GM19239 (cell line): ENCODE measurements around the gene CHRDL2.

Source experiments
- DNase-seq: peaks from one replicate; pipeline ENCODE4 v3.0.0; 2011; ENCODE audit warnings: low spot score; ENCODE audit not compliant: insufficient read length
- FAIRE-seq: peaks from 2 replicates; lab custom pipeline; 2011; peaks lifted over from hg19 to GRCh38; lab: Jason Lieb, UNC

Gene CHRDL2

DNA sequence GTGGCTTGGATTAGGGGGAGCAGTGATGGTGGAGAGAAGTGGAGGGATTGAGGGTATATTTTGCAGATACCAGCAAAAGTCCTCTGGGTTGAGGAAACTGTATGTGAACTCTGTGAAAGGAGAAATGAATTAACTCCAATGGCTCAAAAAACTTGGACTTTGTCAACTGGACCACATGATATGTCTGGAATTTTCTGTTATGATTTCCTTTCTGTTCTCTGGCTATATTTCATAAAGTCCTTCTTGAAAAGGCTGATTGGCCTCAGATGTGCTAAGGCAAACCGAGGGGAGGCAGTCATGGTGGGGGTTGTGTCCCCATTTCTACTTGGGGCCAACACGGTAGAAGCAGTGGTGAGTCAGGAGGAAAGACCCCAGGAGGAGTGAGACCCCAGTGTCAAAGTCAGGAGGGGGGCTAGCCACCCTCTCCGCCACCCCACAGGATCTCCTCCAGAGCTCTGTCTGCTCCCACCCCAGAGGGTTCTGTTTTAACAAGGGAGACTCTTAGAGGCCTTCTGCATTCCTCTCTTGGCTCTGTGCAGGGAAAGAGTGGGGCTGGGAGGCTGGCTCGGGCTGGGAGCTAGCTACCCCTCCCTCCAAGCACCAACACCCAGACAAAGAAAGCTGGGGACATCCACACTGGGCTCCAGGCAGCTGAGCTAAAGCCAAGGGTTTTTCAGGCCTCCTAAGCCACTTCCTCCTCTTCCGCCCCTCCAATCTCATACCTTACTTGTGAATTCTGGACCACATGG lies 13.8 kb downstream of the CHRDL2 start:
- DNase-seq (no peak), FAIRE-seq (no peak)

DNA sequence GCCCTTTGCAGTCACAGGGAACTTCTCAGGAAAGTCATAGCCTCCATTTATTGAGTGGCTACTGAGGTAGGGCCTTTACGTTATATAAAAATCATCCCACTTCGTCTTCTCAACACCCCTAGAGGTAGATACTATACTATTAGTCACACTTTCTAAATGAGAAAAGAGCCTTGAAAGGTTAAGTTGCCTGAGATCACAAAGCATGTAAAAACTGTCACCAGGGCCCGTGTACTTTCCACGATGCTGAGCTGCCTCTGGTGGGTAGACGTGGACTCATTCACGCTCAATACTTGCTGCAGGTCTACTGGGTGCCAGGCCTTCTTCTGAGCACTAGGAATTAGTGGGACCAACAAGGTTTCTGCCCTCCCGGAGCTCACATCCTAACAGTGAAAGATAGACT lies 16.3 kb downstream of the CHRDL2 start:
- FAIRE-seq (no peak), DNase-seq (no peak)

DNA sequence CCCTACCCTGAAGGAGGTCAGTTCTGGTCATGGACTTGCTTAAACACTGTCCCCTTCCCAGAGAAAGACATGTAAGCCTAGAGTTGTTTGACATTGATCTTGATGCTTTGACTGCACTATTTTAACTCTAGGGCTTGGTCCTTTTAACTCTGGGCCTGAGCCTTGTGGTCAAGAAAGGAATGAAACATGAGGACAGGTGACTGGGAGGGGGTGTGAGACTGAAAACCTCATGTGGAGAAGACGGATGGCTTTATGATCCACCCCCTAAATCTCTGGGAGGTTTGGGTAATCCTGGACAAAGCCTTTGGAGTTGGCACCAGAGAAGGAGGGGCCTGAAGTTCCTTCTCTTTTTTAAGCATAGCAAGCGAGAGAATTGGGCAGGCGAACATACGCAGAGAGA lies 17.5 kb downstream of the CHRDL2 start:
- DNase-seq: no peak
- no peak for FAIRE-seq

DNA sequence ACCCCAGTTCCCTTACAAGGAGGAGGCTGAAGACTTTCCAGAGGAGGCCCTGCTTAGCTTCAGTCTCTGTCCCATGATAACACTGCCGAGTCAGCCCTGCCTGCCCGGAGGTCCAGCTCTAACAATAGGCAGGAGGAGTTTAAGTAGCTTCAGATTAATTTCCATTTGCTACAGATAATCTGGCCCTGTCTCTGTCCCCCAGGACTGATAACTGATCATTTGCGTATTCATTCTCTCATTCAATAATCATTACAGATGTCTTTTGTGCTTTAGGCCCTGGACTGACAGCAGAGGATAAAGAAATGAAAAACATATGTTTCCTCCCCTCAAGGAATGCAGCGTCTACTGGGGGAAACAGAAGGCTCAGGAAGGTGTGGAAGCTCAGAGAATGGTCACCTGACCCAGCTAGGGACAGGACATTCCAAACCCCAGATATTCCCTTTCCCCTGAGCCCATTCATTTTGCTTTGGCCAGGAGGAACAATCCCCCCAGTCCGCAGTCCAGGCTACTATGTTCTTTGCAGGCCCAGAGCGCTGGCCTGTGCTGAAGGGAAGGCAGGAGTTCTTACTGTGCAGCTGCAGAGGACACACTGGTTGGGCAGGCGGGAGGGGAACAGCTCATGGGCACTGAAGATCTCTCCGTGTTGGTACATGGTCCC lies 20.8 kb downstream of the CHRDL2 start:
- DNase-seq (no peak), FAIRE-seq (no peak)

DNA sequence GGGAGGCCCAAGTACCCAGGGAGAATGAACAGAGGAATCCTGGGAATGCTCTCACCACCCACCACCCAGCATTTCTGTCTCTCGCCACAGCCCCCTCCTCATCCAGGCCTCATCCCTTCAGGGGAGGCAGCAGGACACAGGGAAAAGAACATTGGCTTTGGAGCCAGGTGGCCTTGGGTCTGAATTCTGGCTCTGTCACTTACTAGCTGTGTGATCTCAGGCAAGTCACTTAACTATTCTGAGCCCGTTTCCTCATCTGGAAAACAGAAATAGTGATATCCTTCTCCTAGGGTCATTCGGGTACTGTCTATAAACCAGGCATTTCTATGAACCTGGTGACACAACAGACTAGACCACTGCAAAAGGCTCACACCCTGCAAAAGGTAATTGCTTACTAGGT lies 22.1 kb downstream of the CHRDL2 start:
- DNase-seq (no peak), FAIRE-seq (no peak)

DNA sequence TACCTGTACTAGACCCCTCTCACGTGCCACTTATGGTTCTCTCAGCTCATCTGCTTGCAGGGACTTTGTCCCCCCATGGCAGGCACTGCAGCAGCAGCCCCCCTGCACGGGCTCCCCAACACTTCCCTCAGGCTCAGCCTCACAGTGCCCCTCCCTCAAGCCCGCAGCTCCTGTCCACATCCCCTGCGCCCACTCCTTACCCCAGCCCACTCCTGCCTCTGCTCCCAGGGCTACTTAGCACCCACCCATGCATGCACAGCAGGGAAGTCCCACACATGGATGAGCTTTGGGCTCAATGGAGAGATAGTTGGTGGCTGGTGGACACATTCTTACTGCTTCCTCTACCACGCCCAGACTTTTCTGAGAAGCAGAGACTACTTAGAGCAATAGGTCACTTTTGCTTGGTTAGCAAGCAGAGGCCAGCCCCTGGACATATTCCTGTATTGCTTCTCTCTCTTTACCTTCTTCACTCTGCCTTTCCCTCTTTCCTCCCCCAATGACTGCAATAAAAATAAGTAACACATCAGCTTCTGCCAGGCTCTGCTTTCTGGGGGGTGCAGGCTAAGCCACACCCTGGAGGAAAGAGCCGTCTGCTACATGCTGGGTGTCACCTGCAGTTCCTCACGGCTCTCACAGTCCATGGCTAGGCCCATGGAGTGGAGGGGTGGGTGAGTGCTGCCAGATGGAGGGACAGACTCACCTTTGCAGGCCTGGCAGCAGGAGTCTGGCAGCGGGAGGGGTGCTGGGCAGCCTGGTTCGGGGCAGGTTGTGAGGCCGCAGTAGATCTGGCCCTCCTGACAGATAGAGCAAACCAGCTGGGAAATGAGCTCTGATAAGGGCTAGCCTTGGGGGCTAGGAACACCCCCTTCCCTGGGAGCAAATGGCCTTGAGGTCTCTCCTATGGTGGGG lies 23.4 kb downstream of the CHRDL2 start:
- no peak for FAIRE-seq

DNA sequence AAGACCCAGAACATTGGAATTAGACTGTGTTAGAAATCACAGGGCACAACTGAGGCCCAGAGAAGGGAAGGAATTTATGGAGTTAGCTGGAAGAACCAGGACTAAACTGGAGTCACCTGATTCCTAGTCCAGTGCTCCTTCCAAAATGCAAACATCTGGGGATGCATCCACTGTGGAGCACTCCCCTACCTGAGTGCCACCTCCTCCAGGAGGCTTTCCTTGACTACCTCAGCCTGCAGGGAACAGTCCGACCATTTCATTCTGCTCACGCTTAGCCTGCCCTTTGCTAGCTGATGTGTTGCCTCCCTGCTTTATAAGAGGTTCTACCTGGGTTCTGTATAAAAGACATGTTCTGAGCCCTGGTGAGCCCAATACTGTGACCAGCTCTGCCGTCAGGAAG lies 24.0 kb downstream of the CHRDL2 start:
- DNase-seq (no peak), FAIRE-seq (no peak)

More for the DNA sequence above, 23.4 kb downstream of the CHRDL2 start:
- DNase-seq: no peak

DNA sequence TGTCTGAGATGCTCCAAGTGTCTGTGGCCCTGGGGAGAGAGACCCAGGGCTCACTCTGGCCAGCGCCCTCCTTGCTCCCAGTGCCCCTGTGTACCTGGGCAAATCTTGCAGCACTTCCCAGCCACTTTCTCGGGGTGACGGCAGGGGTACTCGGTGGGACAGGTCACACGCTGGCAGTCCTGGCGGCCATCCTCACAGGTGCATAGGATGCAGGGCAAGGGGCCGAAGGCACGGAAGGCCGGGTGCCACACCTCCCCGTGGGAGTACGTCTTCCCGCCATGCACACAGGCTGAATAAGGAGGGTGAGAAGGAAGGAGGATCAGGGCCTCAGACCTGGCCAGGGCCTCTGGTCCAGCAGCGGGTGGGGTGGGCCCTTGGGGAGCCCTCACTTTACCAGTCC lies 28.0 kb downstream of the CHRDL2 start:
- DNase-seq: no peak
- no peak for FAIRE-seq

DNA sequence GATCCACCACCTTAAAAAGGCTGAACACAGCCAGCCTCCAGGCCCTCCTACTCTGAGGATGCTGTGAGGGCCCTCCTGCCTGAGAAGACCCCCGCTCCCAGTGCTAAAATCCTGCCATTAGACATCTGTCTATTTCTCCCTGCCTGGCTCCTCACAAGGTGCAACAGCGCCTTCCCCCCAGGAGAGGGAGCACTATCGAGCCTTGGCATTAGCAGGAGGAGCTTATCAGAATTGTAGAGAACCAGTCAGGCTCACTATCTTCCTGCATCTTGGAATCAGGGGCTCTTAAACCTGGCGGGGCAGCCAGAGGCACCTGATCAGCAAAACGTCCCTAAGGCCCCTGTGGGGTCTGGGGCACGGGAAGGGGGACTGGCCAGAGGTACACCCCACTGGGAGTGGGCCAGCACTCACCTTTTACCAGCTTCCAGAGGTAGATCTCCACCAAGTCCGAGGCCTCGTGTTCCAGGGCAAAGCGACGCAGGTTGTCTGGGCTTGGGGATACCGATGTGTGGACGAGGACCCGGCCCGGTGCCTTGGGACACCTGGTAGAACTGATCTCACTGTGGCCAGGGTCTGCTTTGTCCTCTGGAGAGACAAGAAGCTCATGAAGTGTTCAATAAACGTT lies 28.7 kb downstream of the CHRDL2 start:
- peak; percentile 72 for DNase-seq
- peak; percentile 90 for FAIRE-seq

DNA sequence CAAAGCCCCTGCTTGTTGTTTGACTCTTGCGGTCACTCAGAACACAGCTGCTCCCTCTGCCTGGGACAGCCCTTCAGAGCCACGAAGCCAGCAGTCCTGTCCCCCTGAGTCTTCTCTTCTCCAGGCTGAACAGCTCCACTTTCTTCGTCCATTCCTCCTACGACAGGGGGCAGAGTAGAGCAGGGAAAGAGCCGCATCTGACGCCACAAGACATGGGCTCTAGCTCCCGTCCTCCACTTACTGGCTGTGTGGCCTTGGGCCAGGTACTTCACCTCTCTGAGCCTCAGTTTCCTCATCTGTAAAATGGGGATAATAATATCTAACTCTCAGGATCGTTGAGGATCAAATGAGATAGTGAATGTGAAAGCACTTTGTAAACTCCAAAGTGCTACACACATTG lies 29.9 kb downstream of the CHRDL2 start:
- FAIRE-seq: no peak
- no peak for DNase-seq

DNA sequence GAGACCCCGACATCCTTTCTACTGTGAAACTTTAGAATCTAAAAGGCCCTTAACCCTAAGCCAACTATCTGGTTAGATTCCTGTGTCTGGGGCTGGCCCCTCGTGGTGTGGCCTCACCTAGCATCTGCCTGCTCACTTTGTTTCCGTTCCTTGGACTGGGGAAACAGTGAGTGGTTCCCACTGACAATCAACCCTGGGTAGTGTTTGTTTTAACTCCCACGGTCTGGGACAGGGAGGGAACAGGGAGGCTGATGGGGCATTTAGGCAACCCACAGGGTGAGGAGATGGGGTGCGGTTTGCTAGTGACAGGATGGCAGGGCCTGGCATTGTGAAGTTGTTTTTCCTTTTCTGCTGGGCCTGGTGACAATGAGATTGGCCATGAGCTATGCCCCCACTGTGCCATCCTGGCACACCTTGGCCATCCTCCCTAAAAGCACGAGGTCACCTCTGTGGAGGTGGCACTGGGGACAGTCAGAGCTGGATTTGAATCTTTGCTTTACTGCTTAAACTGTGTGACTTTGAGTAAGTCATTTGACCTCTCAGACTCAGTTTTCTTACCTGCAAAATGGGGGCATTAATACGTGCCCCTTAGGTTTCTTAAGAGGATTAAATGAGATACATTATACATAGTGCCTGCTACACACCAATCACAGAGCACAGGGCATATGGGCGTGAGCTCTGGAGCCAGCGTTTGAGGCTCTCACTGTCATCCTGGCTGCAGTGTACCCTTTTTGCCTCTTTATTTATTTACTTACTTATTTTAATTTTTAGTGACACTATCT lies 31.4 kb downstream of the CHRDL2 start:
- DNase-seq (no peak), FAIRE-seq (no peak)

DNA sequence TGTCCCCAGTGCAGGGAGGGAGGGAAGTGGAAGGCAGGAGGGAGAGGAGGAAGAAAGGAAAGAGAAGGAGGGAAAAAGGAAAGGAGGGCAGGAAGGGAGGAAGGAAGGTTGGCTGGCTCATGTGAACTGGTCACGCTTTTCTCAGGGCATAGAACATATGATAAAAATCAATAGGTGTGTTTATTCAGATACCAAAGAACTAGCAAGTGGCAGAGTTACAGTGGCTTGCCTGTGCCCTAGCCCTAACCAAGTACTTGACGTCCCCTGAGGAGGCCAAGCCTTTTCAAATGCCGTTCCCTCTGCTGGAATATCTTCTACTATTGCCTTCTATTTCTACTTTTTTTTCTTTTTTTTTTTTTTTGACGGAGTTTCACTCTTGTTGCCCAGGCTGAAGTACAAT lies 33.5 kb downstream of the CHRDL2 start:
- no peak for FAIRE-seq
- DNase-seq: no peak

DNA sequence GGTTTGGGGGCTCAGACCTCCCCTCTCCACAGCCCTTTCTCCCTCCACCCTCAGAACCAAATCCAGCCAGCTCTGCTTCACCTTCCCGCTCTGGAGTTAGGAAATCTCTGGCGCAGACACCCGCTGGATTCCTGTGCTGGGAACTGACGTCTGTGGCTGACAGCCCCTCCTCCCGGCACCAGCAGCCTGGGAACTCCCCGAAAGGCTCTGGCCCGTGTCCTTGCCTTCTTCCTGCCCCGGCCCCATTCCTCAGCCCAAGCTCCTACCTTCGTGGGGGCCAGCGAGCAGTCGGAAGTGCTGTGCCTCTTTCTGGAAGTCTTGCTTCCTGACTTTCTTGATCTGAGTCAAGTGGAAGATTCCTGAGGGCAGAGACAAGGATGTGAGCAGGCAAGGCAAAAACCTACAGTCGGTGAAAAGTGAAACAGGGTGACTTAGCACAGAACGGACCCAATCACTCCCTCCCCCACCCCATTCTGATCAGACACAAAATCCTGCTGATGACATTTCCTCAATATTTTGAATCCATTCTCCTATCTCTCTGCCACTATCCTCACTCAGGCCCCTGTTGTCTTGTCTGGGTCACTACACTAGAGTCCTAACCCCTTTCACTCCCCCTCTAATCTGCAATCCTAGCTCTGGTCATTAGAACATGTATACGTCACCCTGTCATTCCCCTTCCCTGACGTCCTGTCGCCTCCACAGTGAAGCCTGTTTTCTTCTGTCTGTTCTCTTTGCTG lies 34.1 kb downstream of the CHRDL2 start:
- FAIRE-seq: no peak
- no peak for DNase-seq

DNA sequence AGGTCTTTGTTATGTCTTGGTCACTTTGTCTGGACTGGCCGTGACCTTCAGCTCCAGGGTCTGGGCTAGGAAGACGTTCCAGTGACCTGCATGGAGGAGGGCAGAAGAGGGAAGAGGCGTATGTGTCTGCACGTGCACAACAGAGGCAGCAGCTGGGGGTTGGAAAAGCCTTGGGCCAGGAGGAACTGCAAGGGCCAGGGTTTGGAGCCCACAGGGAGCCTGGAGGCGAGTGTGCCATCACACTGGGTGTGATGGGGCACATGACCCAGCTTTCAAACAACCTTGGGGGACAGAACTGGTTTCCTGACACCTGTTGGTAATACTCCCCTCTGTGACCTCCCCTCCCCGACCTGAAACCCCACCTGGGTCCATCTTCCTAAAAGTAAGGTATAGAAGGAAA lies 34.7 kb downstream of the CHRDL2 start:
- FAIRE-seq: no peak
- DNase-seq: no peak

DNA sequence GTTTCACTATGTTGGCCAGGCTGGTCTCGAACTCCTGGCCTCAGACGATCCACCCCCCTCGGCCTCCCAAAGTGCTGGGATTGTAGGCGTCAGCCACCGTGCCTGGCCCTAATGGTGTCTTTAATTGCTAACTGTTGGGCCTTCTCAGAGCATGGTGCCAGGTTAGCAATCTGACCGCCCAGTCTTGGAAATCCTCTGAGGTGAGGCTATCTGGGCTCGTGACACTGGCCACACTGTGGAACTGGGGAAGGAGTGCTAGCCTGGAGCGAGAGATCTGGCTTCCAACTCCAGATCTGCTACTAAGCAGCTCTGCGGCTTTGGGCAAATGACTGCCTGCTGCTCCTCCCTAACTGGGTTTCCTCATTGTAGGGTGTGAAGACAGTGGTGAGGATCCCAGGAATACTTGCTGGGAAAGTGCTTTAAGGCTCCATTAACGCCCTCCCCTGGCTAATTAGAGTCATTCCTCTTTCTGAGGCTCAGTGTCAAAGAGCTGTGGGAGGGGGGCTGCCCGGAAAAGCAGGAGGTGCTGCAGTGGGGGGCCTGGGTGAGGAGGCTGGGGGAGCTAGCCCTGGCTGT lies 35.4 kb downstream of the CHRDL2 start:
- DNase-seq (no peak), FAIRE-seq (no peak)

DNA sequence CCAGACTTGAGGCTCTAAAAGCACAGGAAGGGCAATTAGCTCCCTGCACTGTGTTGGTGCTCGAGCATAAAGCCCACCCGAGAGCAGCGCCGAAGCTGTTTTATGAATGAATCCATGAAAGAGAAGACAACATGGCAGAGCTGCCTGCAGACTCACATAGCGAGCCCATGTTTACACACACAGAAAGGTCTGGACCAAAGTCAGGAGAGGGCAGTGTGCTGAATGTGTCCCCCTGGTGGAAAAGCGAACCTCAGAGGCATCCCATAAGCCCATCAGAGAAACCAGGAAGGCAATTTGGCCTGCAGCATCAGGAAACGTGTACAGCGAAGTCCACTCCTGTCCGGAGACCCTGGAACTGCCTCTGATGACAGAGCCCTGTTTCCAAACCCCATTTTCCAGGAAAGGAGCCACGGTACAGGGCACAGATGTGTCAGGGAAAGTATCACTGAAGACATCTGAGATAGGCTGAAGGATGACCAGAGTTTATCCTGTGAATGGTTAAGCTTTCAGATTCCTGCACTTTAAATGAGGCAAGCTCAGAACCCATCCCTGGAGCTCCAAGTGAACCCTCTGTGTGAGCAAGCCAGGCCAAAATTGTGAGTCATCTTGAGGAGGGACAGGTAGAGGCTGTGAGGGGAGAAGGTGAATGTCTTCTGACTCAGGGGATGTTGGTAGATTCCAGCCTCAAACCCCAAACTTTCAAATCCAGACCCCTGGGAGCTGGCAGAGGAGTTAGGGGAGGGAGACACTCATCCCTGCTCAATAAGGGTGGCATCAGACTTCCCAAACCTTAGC lies 36.9 kb downstream of the CHRDL2 start:
- DNase-seq: no peak
- FAIRE-seq: no peak

DNA sequence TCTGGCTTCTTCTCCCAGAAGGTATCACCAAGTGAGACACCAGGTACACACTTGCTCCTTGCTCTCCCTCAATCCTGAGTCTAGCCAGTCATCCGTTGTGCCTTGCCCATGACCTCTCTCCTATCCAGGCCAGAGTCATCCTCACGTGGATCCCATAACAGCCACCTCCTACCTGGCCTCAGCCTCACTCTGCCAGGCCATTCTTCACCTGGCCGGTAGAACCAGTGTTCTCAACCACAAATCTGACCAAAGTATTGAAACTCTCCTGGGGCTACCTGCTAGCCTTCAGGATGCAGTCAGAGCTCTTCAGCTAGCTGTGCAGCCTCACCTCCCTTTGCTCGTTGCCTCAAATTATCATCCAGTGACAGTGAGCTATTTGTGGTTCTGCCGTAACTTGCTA lies 37.7 kb downstream of the CHRDL2 start:
- DNase-seq: no peak
- no peak for FAIRE-seq

DNA sequence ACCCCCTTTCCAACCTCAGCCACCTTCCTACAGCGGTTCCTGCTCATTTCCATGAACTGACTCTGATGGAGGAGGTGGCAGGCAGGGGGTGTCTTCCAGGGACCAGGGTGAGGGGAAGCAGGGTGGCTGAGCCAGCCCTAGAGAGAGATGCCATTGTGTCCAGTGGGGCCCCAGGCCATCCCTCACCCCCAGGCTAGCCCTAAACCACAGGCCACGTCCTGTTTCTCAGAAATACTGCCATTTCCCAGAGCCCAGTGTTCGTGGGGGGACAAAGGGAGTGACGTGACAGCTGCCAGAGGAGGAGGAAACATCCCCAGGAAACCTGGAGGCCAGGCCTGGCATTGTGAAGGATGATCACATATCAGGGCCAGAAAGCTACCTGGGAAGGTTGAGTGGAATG lies 39.5 kb downstream of the CHRDL2 start:
- FAIRE-seq: no peak
- no peak for DNase-seq
